ENCODE measurements around the gene TPH2.

Gene TPH2

GRCh38 chr12:71967211-71967610 lies 28.6 kb downstream of the TPH2 start:
- no peak overlapping the region for H3K4me3 ChIP-seq (ENCODE audit: low read depth, low read length)
- TF ChIP-seq CTCF (IDR thresholded peaks at IDR 0.05; ENCODE audit: insufficient read depth, low read length, missing control alignments), result no peak
- ChIA-PET POLR2A (no interaction called here), CTCF (no interaction called here)
- DNase-seq (ENCODE audit: low read depth, low spot score), result no peak

GRCh38 chr12:71969330-71969729 lies 30.7 kb downstream of the TPH2 start:
- no peak overlapping the region for H3K4me3 ChIP-seq (ENCODE audit: low read depth, low read length)
- POLR2A ChIA-PET, result no interaction called here
- no peak for DNase-seq (ENCODE audit: low read depth, low spot score)
- TF ChIP-seq CTCF (IDR thresholded peaks at IDR 0.05; ENCODE audit: insufficient read depth, low read length, missing control alignments), result no peak
- CTCF ChIA-PET, result no interaction called here

DNA sequence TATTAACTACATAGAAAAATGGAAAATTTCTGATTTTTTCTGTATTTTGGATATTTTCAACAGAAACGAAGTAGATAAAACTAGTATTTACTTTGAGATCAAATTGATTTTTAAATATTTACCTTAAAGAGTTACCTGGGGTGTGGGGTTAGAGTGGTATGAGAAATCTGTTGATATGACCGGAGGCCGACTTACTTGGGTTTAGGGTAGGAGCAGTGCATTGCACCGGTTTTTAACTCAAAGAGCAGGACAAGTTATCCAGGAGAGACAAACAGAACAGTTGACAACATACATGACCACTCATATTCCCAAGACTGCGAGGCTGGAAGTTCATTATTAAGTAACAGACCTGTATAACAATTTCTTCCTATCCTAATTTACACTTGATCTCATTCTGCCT lies 31.4 kb downstream of the TPH2 start:
- no peak for DNase-seq (ENCODE audit: low read depth, low spot score)
- CTCF ChIA-PET, result no interaction called here
- H3K4me3 ChIP-seq (ENCODE audit: low read depth, low read length), result no peak overlapping the region
- POLR2A ChIA-PET, result no interaction called here
- TF ChIP-seq CTCF (IDR thresholded peaks at IDR 0.05; ENCODE audit: insufficient read depth, low read length, missing control alignments), result no peak

- no peak for TF ChIP-seq CTCF (IDR thresholded peaks at IDR 0.05; ENCODE audit: insufficient read depth, low read length, missing control alignments)
- no peak for DNase-seq (ENCODE audit: low read depth, low spot score)
- ChIA-PET POLR2A (no interaction called here), CTCF (no interaction called here)
- no peak overlapping the region for H3K4me3 ChIP-seq (ENCODE audit: low read depth, low read length)
Measured at GRCh38 chr12:71972441-71973074, 33.9 kb downstream of the TPH2 start.

DNA sequence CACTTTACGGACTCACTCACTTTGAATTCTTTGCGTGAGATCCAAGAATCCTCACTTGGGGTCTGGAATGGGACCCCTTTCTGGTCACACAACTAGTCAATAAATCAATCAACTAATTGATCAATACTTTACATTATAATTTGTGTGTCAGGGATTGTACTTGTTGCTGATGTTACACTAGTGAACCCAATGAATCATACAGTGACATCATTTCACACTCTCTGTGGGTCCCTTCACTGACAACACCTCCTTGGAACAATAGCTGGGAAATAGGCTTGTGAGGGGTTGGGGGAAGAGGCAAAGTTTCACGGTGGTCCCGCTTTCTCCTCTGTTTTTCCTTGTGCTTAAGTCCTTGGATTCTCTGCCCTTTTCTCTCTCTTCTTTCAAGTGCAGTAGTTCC lies 35.0 kb downstream of the TPH2 start:
- no peak for TF ChIP-seq CTCF (IDR thresholded peaks at IDR 0.05; ENCODE audit: insufficient read depth, low read length, missing control alignments)
- DNase-seq (ENCODE audit: low read depth, low spot score), result no peak
- POLR2A ChIA-PET, result no interaction called here
- CTCF ChIA-PET, result no interaction called here
- no peak overlapping the region for H3K4me3 ChIP-seq (ENCODE audit: low read depth, low read length)

- TF ChIP-seq CTCF (IDR thresholded peaks at IDR 0.05; ENCODE audit: insufficient read depth, low read length, missing control alignments), result no peak
- H3K4me3 ChIP-seq (ENCODE audit: low read depth, low read length), result no peak overlapping the region
- DNase-seq (ENCODE audit: low read depth, low spot score), result no peak
- ChIA-PET CTCF (interaction anchor here (1.1 kb wide), 1 partner anchor 9 kb away, joined by 3 read pairs; no protein-coding TSS in a partner anchor), POLR2A (no interaction called here)
Measured at GRCh38 chr12:71980538-71980937, 41.9 kb downstream of the TPH2 start.

All from AG04449 (cell line).